ENCODE results near the gene ZNF573. TPM values are rescaled to one million over a fixed set of nuclear protein-coding genes. Genes with fewer than 3 reads are reported as not detected.

Gene ZNF573
- total and polyA plus RNA-seq, 9 of the 15 experiments (the other 6 are each of a cell fraction or from before 2014, with no cell fraction given): 1.5 to 7.9 (median 4.3) TPM

DNA sequence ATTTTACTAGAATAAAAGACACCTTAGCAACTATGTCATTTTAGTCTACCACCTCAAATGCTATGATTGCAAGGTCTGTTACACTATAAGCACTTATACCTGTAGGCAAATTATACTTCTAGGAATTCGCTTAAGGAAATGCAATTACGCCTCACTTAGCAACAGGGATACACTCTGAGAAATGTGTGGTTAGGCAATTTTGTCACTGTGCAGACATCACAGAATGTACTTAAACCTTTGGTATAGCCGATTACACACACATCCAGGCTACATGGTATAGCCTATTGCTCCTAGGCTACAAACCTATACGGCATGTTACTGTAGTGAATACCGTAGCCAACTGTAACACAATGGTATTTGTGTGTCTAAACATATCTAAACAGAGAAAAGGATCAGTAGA is 30.0 kb upstream of the ZNF573 start:
- Histone ChIP-seq H3K9me3 (replicated peaks; ENCODE audit: control insufficient read depth, insufficient read depth, low read depth, low read length) (peaks cover under 1% of the 10 kb centered on the region; the same call in 1 of the 2 replicates), H3K36me3 (ENCODE audit: control insufficient read depth, insufficient read depth, low read length) (no peaks in the 10 kb centered on the region), H3K4me3 (no peak overlapping the region), H3K4me2 (ENCODE audit: insufficient read depth, low read length) (no peak overlapping the region), H3K9me1 (ENCODE audit: control insufficient read depth, insufficient read depth, low read length) (no peaks in the 10 kb centered on the region), H3K27ac (ENCODE audit: extremely low read depth, low read depth, low read length) (no peak overlapping the region), H3K79me2 (ENCODE audit: control insufficient read depth, insufficient read depth, low read length) (no peaks in the 10 kb centered on the region), H2AFZ (ENCODE audit: low read depth, low read length) (no peak overlapping the region), H3K27me3 (ENCODE audit: control insufficient read depth in 2 of 2, insufficient read depth in 2 of 2, low read length in 2 of 2) (no peaks in the 10 kb centered on the region), H4K20me1 (replicated peaks; ENCODE audit: control insufficient read depth, insufficient read depth, low read length) (no peaks in the 10 kb centered on the region), H3K4me1 (replicated peaks in 1 of 2; ENCODE audit: control insufficient read depth in 2 of 2, insufficient read depth in 2 of 2, low read length in 2 of 2) (no peaks in the 10 kb centered on the region), H3K9ac (ENCODE audit: insufficient read depth in 1 of 2, low read depth in 2 of 2, low read length in 2 of 2) (no peak overlapping the region)
- 5% methylated on average over 5 of the region's 5 CpGs for WGBS (ENCODE audit: insufficient coverage, low coverage, missing lambda C conversion rate)
- FAIRE-seq (no peak), ATAC-seq (no peak), DNase-seq (ENCODE audit: extremely low read depth in 1 of 4, low spot score in 3 of 4) (no peak)
- TF ChIP-seq, protein P1, sequence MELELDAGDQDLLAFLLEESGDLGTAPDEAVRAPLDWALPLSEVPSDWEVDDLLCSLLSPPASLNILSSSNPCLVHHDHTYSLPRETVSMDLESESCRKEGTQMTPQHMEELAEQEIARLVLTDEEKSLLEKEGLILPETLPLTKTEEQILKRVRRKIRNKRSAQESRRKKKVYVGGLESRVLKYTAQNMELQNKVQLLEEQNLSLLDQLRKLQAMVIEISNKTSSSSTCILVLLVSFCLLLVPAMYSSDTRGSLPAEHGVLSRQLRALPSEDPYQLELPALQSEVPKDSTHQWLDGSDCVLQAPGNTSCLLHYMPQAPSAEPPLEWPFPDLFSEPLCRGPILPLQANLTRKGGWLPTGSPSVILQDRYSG (tag; conservative IDR thresholded peaks at IDR 0.05; ENCODE audit: low read depth): no peak
- TF ChIP-seq ZKSCAN8 (CRISPR knock-in tag; IDR thresholded peaks at IDR 0.05) (no peak), ASH1L (IDR thresholded peaks at IDR 0.05; ENCODE audit: borderline replicate concordance, low read depth, partially characterized antibody) (no peak), RBM34 (IDR thresholded peaks at IDR 0.05; ENCODE audit: borderline replicate concordance, insufficient read depth, low read length) (no peak), CEBPB (tag; IDR thresholded peaks at IDR 0.05) (no peak), NUFIP1 (IDR thresholded peaks at IDR 0.05; ENCODE audit: partially characterized antibody) (no peak), BRCA1 (IDR thresholded peaks at IDR 0.05) (no peak), BRCA1 (CRISPR knock-in tag; IDR thresholded peaks at IDR 0.05) (no peak), KDM2B (CRISPR knock-in tag; IDR thresholded peaks at IDR 0.05) (no peak), ILF3 (IDR thresholded peaks at IDR 0.05; ENCODE audit: borderline replicate concordance) (no peak), KAT8 (IDR thresholded peaks at IDR 0.05; ENCODE audit: low read depth) (no peak), CCNT2 (IDR thresholded peaks at IDR 0.05; ENCODE audit: borderline replicate concordance, extremely low read depth, insufficient read length, low read depth, low read length) (no peak), DDX20 (tag; IDR thresholded peaks at IDR 0.05; ENCODE audit: low read depth) (no peak), SETDB1 (IDR thresholded peaks at IDR 0.05; ENCODE audit: low read length) (no peak), MTA2 (IDR thresholded peaks at IDR 0.05; ENCODE audit: low read depth) (no peak), PTRF (tag; IDR thresholded peaks at IDR 0.05) (no peak), KAT7 (CRISPR knock-in tag; IDR thresholded peaks at IDR 0.05; ENCODE audit: borderline replicate concordance) (no peak), ZKSCAN1 (IDR thresholded peaks at IDR 0.05; ENCODE audit: low read depth, low read length) (no peak)
- TF ChIP-seq, protein P2, sequence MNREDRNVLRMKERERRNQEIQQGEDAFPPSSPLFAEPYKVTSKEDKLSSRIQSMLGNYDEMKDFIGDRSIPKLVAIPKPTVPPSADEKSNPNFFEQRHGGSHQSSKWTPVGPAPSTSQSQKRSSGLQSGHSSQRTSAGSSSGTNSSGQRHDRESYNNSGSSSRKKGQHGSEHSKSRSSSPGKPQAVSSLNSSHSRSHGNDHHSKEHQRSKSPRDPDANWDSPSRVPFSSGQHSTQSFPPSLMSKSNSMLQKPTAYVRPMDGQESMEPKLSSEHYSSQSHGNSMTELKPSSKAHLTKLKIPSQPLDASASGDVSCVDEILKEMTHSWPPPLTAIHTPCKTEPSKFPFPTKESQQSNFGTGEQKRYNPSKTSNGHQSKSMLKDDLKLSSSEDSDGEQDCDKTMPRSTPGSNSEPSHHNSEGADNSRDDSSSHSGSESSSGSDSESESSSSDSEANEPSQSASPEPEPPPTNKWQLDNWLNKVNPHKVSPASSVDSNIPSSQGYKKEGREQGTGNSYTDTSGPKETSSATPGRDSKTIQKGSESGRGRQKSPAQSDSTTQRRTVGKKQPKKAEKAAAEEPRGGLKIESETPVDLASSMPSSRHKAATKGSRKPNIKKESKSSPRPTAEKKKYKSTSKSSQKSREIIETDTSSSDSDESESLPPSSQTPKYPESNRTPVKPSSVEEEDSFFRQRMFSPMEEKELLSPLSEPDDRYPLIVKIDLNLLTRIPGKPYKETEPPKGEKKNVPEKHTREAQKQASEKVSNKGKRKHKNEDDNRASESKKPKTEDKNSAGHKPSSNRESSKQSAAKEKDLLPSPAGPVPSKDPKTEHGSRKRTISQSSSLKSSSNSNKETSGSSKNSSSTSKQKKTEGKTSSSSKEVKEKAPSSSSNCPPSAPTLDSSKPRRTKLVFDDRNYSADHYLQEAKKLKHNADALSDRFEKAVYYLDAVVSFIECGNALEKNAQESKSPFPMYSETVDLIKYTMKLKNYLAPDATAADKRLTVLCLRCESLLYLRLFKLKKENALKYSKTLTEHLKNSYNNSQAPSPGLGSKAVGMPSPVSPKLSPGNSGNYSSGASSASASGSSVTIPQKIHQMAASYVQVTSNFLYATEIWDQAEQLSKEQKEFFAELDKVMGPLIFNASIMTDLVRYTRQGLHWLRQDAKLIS (CRISPR knock-in tag; IDR thresholded peaks at IDR 0.05): no peak
- TF ChIP-seq, protein P3, sequence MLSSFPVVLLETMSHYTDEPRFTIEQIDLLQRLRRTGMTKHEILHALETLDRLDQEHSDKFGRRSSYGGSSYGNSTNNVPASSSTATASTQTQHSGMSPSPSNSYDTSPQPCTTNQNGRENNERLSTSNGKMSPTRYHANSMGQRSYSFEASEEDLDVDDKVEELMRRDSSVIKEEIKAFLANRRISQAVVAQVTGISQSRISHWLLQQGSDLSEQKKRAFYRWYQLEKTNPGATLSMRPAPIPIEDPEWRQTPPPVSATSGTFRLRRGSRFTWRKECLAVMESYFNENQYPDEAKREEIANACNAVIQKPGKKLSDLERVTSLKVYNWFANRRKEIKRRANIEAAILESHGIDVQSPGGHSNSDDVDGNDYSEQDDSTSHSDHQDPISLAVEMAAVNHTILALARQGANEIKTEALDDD (IDR thresholded peaks at IDR 0.05): no peak
- intact Hi-C loops (cut with micrococcal nuclease): no loop called here
- POLR2A ChIA-PET: no interaction called here
- in situ Hi-C loops (cut with MboI): no loop called here
- CTCF ChIA-PET (ENCODE audit: low intra/inter-chr PET ratio): no interaction called here
- BruUV-seq (replicated peaks): no TSS peak

Data from K562 (cell line).